ENCODE results near the gene FAM81A. TPM values are rescaled to one million over a fixed set of nuclear protein-coding genes. Genes with fewer than 3 reads are reported as not detected.

FAM81A gene
- total and polyA plus RNA-seq, 4 donors = under 0.01 to 0.13 (median 0.07) TPM

DNA sequence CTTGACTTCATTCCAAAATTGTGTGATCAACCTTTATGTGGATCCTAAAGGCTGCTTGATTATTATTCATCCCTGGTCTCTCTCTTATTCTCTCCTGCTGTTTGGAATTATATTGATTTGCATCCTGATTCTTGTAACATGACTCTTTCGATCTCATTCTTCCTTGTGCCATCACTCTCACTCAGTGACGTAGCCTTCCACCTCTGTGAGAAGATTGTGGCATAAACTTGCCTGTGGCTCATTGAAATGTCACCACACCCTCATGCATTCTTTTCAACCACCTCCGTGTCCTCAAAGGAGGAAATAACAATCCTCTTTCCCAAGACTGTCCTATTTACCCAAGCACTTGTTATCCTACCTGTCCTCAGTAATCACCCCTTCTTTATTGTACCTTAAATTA, 132.3 kb downstream of the FAM81A start:
- TF ChIP-seq GABPA (IDR thresholded peaks at IDR 0.05 in 1 of 2, conservative IDR thresholded peaks at IDR 0.05 in 1 of 2) (no peak), JUND (IDR thresholded peaks at IDR 0.05) (no peak), NR2F2 (IDR thresholded peaks at IDR 0.05) (no peak), FOXA2 (IDR thresholded peaks at IDR 0.05) (no peak), RAD21 (IDR thresholded peaks at IDR 0.05) (no peak), FOXA1 (IDR thresholded peaks at IDR 0.05) (no peak), SP1 (IDR thresholded peaks at IDR 0.05) (no peak), HNF4A (conservative IDR thresholded peaks at IDR 0.05) (no peak), EGR1 (IDR thresholded peaks at IDR 0.05; ENCODE audit: low read depth in 2 of 2) (no peak)
- TF ChIP-seq, protein P1, sequence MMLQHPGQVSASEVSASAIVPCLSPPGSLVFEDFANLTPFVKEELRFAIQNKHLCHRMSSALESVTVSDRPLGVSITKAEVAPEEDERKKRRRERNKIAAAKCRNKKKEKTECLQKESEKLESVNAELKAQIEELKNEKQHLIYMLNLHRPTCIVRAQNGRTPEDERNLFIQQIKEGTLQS (IDR thresholded peaks at IDR 0.05) = no peak
- TF ChIP-seq, protein P2, sequence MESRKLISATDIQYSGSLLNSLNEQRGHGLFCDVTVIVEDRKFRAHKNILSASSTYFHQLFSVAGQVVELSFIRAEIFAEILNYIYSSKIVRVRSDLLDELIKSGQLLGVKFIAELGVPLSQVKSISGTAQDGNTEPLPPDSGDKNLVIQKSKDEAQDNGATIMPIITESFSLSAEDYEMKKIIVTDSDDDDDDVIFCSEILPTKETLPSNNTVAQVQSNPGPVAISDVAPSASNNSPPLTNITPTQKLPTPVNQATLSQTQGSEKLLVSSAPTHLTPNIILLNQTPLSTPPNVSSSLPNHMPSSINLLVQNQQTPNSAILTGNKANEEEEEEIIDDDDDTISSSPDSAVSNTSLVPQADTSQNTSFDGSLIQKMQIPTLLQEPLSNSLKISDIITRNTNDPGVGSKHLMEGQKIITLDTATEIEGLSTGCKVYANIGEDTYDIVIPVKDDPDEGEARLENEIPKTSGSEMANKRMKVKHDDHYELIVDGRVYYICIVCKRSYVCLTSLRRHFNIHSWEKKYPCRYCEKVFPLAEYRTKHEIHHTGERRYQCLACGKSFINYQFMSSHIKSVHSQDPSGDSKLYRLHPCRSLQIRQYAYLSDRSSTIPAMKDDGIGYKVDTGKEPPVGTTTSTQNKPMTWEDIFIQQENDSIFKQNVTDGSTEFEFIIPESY (IDR thresholded peaks at IDR 0.05) = no peak
- TF ChIP-seq, protein P3, sequence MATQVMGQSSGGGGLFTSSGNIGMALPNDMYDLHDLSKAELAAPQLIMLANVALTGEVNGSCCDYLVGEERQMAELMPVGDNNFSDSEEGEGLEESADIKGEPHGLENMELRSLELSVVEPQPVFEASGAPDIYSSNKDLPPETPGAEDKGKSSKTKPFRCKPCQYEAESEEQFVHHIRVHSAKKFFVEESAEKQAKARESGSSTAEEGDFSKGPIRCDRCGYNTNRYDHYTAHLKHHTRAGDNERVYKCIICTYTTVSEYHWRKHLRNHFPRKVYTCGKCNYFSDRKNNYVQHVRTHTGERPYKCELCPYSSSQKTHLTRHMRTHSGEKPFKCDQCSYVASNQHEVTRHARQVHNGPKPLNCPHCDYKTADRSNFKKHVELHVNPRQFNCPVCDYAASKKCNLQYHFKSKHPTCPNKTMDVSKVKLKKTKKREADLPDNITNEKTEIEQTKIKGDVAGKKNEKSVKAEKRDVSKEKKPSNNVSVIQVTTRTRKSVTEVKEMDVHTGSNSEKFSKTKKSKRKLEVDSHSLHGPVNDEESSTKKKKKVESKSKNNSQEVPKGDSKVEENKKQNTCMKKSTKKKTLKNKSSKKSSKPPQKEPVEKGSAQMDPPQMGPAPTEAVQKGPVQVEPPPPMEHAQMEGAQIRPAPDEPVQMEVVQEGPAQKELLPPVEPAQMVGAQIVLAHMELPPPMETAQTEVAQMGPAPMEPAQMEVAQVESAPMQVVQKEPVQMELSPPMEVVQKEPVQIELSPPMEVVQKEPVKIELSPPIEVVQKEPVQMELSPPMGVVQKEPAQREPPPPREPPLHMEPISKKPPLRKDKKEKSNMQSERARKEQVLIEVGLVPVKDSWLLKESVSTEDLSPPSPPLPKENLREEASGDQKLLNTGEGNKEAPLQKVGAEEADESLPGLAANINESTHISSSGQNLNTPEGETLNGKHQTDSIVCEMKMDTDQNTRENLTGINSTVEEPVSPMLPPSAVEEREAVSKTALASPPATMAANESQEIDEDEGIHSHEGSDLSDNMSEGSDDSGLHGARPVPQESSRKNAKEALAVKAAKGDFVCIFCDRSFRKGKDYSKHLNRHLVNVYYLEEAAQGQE (IDR thresholded peaks at IDR 0.05) = no peak
- TF ChIP-seq, protein P4, sequence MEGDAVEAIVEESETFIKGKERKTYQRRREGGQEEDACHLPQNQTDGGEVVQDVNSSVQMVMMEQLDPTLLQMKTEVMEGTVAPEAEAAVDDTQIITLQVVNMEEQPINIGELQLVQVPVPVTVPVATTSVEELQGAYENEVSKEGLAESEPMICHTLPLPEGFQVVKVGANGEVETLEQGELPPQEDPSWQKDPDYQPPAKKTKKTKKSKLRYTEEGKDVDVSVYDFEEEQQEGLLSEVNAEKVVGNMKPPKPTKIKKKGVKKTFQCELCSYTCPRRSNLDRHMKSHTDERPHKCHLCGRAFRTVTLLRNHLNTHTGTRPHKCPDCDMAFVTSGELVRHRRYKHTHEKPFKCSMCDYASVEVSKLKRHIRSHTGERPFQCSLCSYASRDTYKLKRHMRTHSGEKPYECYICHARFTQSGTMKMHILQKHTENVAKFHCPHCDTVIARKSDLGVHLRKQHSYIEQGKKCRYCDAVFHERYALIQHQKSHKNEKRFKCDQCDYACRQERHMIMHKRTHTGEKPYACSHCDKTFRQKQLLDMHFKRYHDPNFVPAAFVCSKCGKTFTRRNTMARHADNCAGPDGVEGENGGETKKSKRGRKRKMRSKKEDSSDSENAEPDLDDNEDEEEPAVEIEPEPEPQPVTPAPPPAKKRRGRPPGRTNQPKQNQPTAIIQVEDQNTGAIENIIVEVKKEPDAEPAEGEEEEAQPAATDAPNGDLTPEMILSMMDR (IDR thresholded peaks at IDR 0.05; ENCODE audit: low read depth, low read length, missing input control) = no peak
- TF ChIP-seq, protein P5, sequence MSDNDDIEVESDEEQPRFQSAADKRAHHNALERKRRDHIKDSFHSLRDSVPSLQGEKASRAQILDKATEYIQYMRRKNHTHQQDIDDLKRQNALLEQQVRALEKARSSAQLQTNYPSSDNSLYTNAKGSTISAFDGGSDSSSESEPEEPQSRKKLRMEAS (IDR thresholded peaks at IDR 0.05) = no peak
- H3K9me3 ChIP-seq (ENCODE audit: control insufficient read depth in 4 of 4, low read length in 3 of 4) = peaks cover 0 to 1% (median 0%) of the 10 kb centered on the region in 4 donors
- WGBS = 67% methylated on average over 3 of the region's 3 CpGs
- DNase-seq (ENCODE audit: low spot score) = no peak
- no peaks in the 10 kb centered on the region for H3K27me3 ChIP-seq (ENCODE audit: control insufficient read depth in 4 of 4, insufficient read depth in 4 of 4, low read length in 3 of 4)
- H3K4me1 ChIP-seq (ENCODE audit: control insufficient read depth in 4 of 4, insufficient read depth in 4 of 4, low read length in 3 of 4) = no peaks in the 10 kb centered on the region
- no peak overlapping the region for H3K9ac ChIP-seq (ENCODE audit: low read depth in 1 of 2, low read length in 2 of 2)
- no peaks in the 10 kb centered on the region for H3K36me3 ChIP-seq (ENCODE audit: control insufficient read depth in 4 of 4, insufficient read depth in 3 of 4, low read depth in 1 of 4, low read length in 3 of 4)
- no peak overlapping the region for H3K27ac ChIP-seq (ENCODE audit: low read depth in 1 of 2, low read length in 2 of 2)
- H3K4me3 ChIP-seq (ENCODE audit: low read depth in 1 of 3, low read length in 3 of 3) = no peak overlapping the region

DNA sequence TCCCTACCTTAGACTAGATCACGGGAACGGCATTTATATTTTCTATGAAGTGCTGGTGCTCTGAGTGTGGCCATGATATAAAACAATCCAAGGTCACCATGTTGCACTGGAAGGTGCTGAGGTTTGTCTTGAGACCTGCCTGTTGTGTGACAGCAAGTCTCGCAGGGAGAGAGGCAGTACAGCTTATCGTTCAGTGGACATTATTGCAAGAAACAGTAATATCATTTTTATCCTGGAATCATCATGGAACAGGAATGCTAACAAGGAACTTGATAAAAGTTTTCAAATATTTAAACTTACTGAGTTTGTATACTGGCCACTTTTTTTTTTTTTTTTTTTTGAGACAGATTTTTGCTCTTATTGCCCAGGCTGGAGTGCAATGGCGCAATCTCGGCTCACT, 133.6 kb downstream of the FAM81A start:
- 97% methylated on average over 6 of the region's 6 CpGs for WGBS
- H3K4me1 ChIP-seq (ENCODE audit: control insufficient read depth in 4 of 4, insufficient read depth in 4 of 4, low read length in 3 of 4) = no peaks in the 10 kb centered on the region
- no peak overlapping the region for H3K9ac ChIP-seq (ENCODE audit: low read depth in 1 of 2, low read length in 2 of 2)
- no peak for DNase-seq (ENCODE audit: low spot score)
- no peaks in the 10 kb centered on the region for H3K9me3 ChIP-seq (ENCODE audit: control insufficient read depth in 4 of 4, low read length in 3 of 4)
- H3K36me3 ChIP-seq (ENCODE audit: control insufficient read depth in 4 of 4, insufficient read depth in 3 of 4, low read depth in 1 of 4, low read length in 3 of 4) = no peaks in the 10 kb centered on the region
- no peak overlapping the region for H3K27ac ChIP-seq (ENCODE audit: low read depth in 1 of 2, low read length in 2 of 2)
- no peak overlapping the region for H3K4me3 ChIP-seq (ENCODE audit: low read depth in 1 of 3, low read length in 3 of 3)
- H3K27me3 ChIP-seq (ENCODE audit: control insufficient read depth in 4 of 4, insufficient read depth in 4 of 4, low read length in 3 of 4) = no peaks in the 10 kb centered on the region
- TF ChIP-seq, protein P3 (IDR thresholded peaks at IDR 0.05) = no peak
- no peak for TF ChIP-seq SP1 (IDR thresholded peaks at IDR 0.05)
- TF ChIP-seq RAD21 (IDR thresholded peaks at IDR 0.05) = no peak
- TF ChIP-seq, protein P1 (IDR thresholded peaks at IDR 0.05) = no peak
- TF ChIP-seq TAF1 (conservative IDR thresholded peaks at IDR 0.05) = no peak
- TF ChIP-seq EGR1 (IDR thresholded peaks at IDR 0.05; ENCODE audit: low read depth in 2 of 2) = no peak
- no peak for TF ChIP-seq NR2F2 (IDR thresholded peaks at IDR 0.05)
- no peak for TF ChIP-seq FOXA2 (IDR thresholded peaks at IDR 0.05)
- TF ChIP-seq, protein P2 (IDR thresholded peaks at IDR 0.05) = no peak
- no peak for TF ChIP-seq HNF4G (IDR thresholded peaks at IDR 0.05)
- TF ChIP-seq GABPA (IDR thresholded peaks at IDR 0.05 in 1 of 2, conservative IDR thresholded peaks at IDR 0.05 in 1 of 2) = no peak

All from liver (tissue), 9 donors.